Esophagus muscularis mucosa (tissue), 4 donors: ENCODE results near the gene TRHDE. TPM values are rescaled to one million over a fixed set of nuclear protein-coding genes. Genes with fewer than 3 reads are reported as not detected.

Source experiments
- DNase-seq: peaks from one replicate; pipeline ENCODE4 v3.0.0-alpha.2; 2017; ENCODE audit errors: extremely low spot score
- H3K27ac ChIP-seq, 4 donors: fragments of 200-600 bp; sonication (generic); replicated peaks in 1 of 4; 1 replicate in 3 of 4; 2 replicates in 1 of 4; pipeline ENCODE4 v1.5.1; 2016 to 2019; ENCODE audit warnings: mild to moderate bottlenecking in 1 of 4
- H3K27me3 ChIP-seq, 4 donors: fragments of 200-600 bp; sonication (generic); one replicate each; pipeline versions ENCODE4 v1.5.1 to v1.6.0; 2016 to 2019
- H3K36me3 ChIP-seq, 4 donors: fragments of 200-600 bp; sonication (generic); one replicate each; pipeline ENCODE4 v1.5.1; 2016 to 2019
- H3K4me1 ChIP-seq, 4 donors: fragments of 200-600 bp; sonication (generic); one replicate each; pipeline ENCODE4 v1.5.1; 2016 to 2019
- H3K4me3 ChIP-seq, 4 donors: fragments of 200-600 bp; sonication (generic); 1 replicate in 2 of 4; 2 replicates in 2 of 4; pipeline ENCODE4 v1.5.1; 2016 to 2019; ENCODE audit warnings: mild to moderate bottlenecking in 4 of 4, moderate library complexity in 1 of 4
- H3K9me3 ChIP-seq, 4 donors: fragments of 200-600 bp; sonication (generic); 1 replicate in 3 of 4; 2 replicates in 1 of 4; pipeline ENCODE4 v1.5.1; 2016 to 2019
- CTCF ChIP-seq, 3 experiments: fragments of 200-600 bp in 2 of 3; fragments of 450-650 bp in 1 of 3; sonication (generic) in 2 of 3; IDR thresholded peaks; one replicate each; pipeline ENCODE4 v1.5.1; 2017 to 2019; ENCODE audit warnings: antibody characterized with exemption in 3 of 3, mild to moderate bottlenecking in 2 of 3, moderate library complexity in 1 of 3
- EP300 ChIP-seq: sonication (generic); formaldehyde crosslinking; IDR thresholded peaks from one replicate; pipeline ENCODE4 v1.6.1; 2017; ENCODE audit warnings: antibody characterized with exemption
- POLR2A ChIP-seq: fragments of 450-650 bp; IDR thresholded peaks from one replicate; pipeline ENCODE4 v1.6.1; 2017; ENCODE audit warnings: antibody characterized with exemption, moderate library complexity, mild to moderate bottlenecking, low read depth
- POLR2AphosphoS5 ChIP-seq, 2 donors: sonication (generic); formaldehyde crosslinking; IDR thresholded peaks; one replicate each; pipeline ENCODE4 v1.6.1; 2017; ENCODE audit warnings: antibody characterized with exemption in 2 of 2
- WGBS: methylation state at CpG from one replicate; pipeline ENCODE4 v1.1.5; 2018; 5-methylcytosine and 5-hydroxymethylcytosine counted together
- intact Hi-C: fragments of 100-400 bp; cut with DNase I; formaldehyde crosslinking; loops from one replicate; pipeline ENCODE4 v1.15.1; 2023
- total RNA-seq, 4 donors: library from RNA; depleted of rRNA; stranded (reverse); fragments of >200 nt; gene quantifications; one replicate each; pipeline versions ENCODE4 v1.1.0 to v1.2.1, GENCODE V29; 2016

Gene TRHDE
- total RNA-seq, 4 donors from 2014 or later, result 0.33 to 1.2 (median 0.74) TPM

DNA sequence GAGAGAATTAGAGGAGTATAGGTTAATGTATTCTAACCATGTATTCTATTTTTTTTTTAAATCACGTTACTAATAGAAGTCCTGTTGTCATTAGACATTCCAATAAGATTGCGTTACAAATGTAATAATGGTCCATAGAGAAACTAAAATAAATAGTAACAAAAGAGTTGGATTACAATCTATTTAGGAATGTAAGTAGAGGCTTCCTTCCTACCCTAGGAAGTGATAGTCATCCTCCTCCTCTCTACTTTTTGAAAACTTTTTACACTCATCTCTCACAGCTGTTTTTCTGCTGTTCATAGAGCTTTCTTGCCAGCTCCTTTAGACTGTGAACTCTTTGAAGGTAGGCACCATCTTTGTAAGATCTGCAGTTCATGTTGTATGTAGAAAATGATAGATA lies 23.6 kb downstream of the TRHDE start:
- no peak overlapping the region for H3K4me3 ChIP-seq
- no peaks in the 10 kb centered on the region for H3K9me3 ChIP-seq
- DNase-seq, result no peak
- 80% methylated on average over 2 of the region's 2 CpGs for WGBS
- intact Hi-C loops, result no loop called here
- H3K4me1 ChIP-seq, result no peaks in the 10 kb centered on the region
- TF ChIP-seq EP300, result no peak
- no peak for TF ChIP-seq POLR2A
- peaks cover 0 to 16% (median 0%) of the 10 kb centered on the region in 4 donors for H3K27me3 ChIP-seq
- no peak overlapping the region for H3K27ac ChIP-seq
- H3K36me3 ChIP-seq, result no peaks in the 10 kb centered on the region

GRCh38 chr12:72296389-72296788 lies 24.2 kb downstream of the TRHDE start:
- DNase-seq, result no peak
- no peak for TF ChIP-seq EP300
- H3K27ac ChIP-seq, result no peak overlapping the region
- WGBS, result 77% methylated on average over 2 of the region's 2 CpGs
- no peak overlapping the region for H3K4me3 ChIP-seq
- no peaks in the 10 kb centered on the region for H3K9me3 ChIP-seq
- H3K27me3 ChIP-seq, result peaks cover 0 to 16% (median 0%) of the 10 kb centered on the region in 4 donors
- intact Hi-C loops, result no loop called here
- no peaks in the 10 kb centered on the region for H3K4me1 ChIP-seq
- no peaks in the 10 kb centered on the region for H3K36me3 ChIP-seq

GRCh38 chr12:72297666-72298065 lies 25.5 kb downstream of the TRHDE start:
- intact Hi-C loops, result no loop called here
- TF ChIP-seq CTCF (IDR thresholded peaks at IDR 0.05), result no peak
- TF ChIP-seq POLR2A, result no peak
- no peak for TF ChIP-seq POLR2AphosphoS5 (IDR thresholded peaks at IDR 0.05)
- TF ChIP-seq EP300, result no peak
- Histone ChIP-seq H3K27ac (no peak overlapping the region), H3K9me3 (no peaks in the 10 kb centered on the region), H3K36me3 (no peaks in the 10 kb centered on the region), H3K27me3 (peaks cover 0 to 16% (median 0%) of the 10 kb centered on the region in 4 donors), H3K4me1 (no peaks in the 10 kb centered on the region), H3K4me3 (no peak overlapping the region)
- WGBS, result 62% methylated on average over 3 of the region's 3 CpGs
- DNase-seq, result no peak

DNA sequence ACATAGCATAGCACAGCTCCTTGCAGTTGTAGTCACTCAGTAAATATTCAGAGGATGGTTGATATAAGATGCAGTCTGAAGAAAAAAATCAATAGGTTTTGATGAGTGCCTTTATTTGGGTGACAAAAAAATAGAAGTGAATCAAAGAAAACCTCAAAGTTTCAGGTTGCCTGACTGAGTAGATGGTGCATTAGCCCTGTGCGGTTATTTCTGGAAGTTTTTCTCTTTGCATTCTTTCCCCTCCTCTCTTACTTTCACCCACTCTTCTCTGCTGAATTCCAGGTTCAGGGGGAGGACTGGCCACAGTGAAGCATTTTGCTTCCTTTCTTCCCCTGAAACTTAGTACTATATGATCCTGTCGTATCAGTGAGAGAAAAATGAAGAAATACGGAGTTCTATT lies 28.6 kb downstream of the TRHDE start:
- TF ChIP-seq EP300 (no peak), POLR2AphosphoS5 (IDR thresholded peaks at IDR 0.05) (no peak), POLR2A (no peak)
- H3K4me3 ChIP-seq, result no peak overlapping the region
- H3K9me3 ChIP-seq, result no peaks in the 10 kb centered on the region
- H3K27me3 ChIP-seq, result no peaks in the 10 kb centered on the region
- WGBS, result 77% methylated on average over 3 of the region's 3 CpGs
- intact Hi-C loops, result no loop called here
- no peaks in the 10 kb centered on the region for H3K36me3 ChIP-seq
- no peak for DNase-seq
- no peaks in the 10 kb centered on the region for H3K4me1 ChIP-seq
- H3K27ac ChIP-seq, result no peak overlapping the region

DNA sequence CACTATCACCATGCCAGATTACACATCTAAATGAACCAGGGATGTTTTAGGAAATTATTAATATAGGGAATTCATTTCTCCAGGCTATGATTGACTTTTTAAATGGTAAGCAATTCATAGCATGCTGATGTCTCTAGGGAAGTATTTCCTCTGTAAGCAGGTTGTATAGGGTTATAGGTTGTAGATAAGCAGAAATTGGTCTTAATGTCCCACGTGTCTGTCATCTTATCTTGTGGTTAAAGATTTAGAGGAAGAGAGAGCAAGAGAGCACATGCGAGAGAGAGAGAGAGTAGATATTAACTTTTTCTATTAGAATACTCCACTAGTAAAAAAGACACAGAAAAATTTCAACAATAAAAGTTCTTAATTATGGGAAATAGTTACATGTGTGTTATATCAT lies 32.6 kb downstream of the TRHDE start:
- H3K9me3 ChIP-seq, result no peaks in the 10 kb centered on the region
- no peaks in the 10 kb centered on the region for H3K4me1 ChIP-seq
- DNase-seq, result no peak
- no peaks in the 10 kb centered on the region for H3K36me3 ChIP-seq
- no peak for TF ChIP-seq EP300
- no peak for TF ChIP-seq CTCF (IDR thresholded peaks at IDR 0.05)
- TF ChIP-seq POLR2AphosphoS5 (IDR thresholded peaks at IDR 0.05), result no peak
- TF ChIP-seq POLR2A, result no peak
- WGBS, result 71% methylated on average over 2 of the region's 2 CpGs
- H3K27ac ChIP-seq, result no peak overlapping the region
- H3K27me3 ChIP-seq, result no peaks in the 10 kb centered on the region
- H3K4me3 ChIP-seq, result no peak overlapping the region
- intact Hi-C loops, result no loop called here

DNA sequence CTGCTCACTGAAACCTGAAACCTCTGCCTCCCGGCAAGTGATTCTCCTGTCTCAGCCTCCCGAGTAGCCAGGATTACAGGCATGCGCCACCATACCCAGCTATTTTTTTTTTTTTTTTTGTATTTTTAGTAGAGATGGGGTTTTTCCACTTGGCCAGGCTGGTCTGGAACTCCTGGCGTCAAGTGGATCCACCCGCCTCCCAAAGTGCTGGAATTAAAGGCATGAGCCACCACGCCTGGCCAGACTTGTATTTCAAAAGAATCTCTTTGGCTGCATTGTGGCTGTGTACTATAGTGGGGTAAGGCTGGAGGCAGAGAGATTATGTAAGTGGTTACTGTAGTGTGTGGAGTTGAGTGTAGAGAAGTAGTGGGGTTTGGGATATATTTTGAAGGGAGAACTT lies 35.1 kb downstream of the TRHDE start:
- intact Hi-C loops, result no loop called here
- no peaks in the 10 kb centered on the region for H3K9me3 ChIP-seq
- WGBS, result 97% methylated on average over 6 of the region's 6 CpGs
- no peak for TF ChIP-seq POLR2A
- TF ChIP-seq CTCF (IDR thresholded peaks at IDR 0.05), result no peak
- no peak for TF ChIP-seq EP300
- no peak for TF ChIP-seq POLR2AphosphoS5 (IDR thresholded peaks at IDR 0.05)
- no peak overlapping the region for H3K27ac ChIP-seq
- H3K4me3 ChIP-seq, result no peak overlapping the region
- no peak for DNase-seq
- H3K4me1 ChIP-seq, result no peaks in the 10 kb centered on the region
- no peaks in the 10 kb centered on the region for H3K36me3 ChIP-seq
- H3K27me3 ChIP-seq, result no peaks in the 10 kb centered on the region
